HEK293 (cell line): ENCODE results near the gene MTUS2.

Experiments
- CTCF ChIA-PET: fragments of 350-600 bp; formaldehyde crosslinking; extraction: SDS; loops from one replicate; lab custom pipeline; 2021; ENCODE audit warnings: antibody characterized with exemption; lab: Yijun Ruan, JAX
- POLR2A ChIA-PET: fragments of 300-600 bp; formaldehyde crosslinking; extraction: SDS; loops from one replicate; lab custom pipeline; 2020; ENCODE audit warnings: antibody characterized with exemption, inconsistent platforms; lab: Yijun Ruan, JAX
- H3K27ac ChIP-seq: fragments of 200-500 bp; sonication (Bioruptor generic); 2 replicates; pipeline ENCODE4 v1.5.1; 2014; ENCODE audit warnings: low read depth, low read length, control low read depth, inconsistent platforms; ENCODE audit errors: extremely low read depth
- H3K36me3 ChIP-seq, 2 experiments: fragments of 200-500 bp in 1 of 2; sonication (Bioruptor generic) in 1 of 2; 1 replicate in 1 of 2; 2 replicates in 1 of 2; pipeline ENCODE4 v1.5.1; 2014 to 2017; ENCODE audit warnings: inconsistent platforms in 2 of 2, low read length in 2 of 2; ENCODE audit not compliant: control insufficient read depth in 2 of 2, insufficient read depth in 1 of 2
- H3K4me1 ChIP-seq: fragments of 200-500 bp; sonication (Bioruptor generic); 2 replicates; pipeline ENCODE4 v1.5.1; 2014; ENCODE audit warnings: mild to moderate bottlenecking, low read length, inconsistent platforms; ENCODE audit not compliant: control insufficient read depth, insufficient read depth
- H3K4me3 ChIP-seq: 2 replicates; pipeline ENCODE4 v1.5.1; 2011; ENCODE audit warnings: low read depth, mild to moderate bottlenecking, control low read depth, low read length, moderate library complexity
- H3K9me3 ChIP-seq: fragments of 200-500 bp; sonication (Bioruptor generic); 2 replicates; pipeline ENCODE4 v1.5.1; 2014; ENCODE audit warnings: low read depth, low read length, inconsistent platforms; ENCODE audit not compliant: control insufficient read depth, insufficient read depth
- GLIS1 ChIP-seq: fragments of 450-650 bp; formaldehyde crosslinking; IDR thresholded peaks from 2 replicates; pipeline ENCODE4 v1.5.1; 2016; ENCODE audit warnings: missing biosample characterization, missing genetic modification characterization
- GLIS2 ChIP-seq: fragments of 450-650 bp; formaldehyde crosslinking; IDR thresholded peaks from 2 replicates; pipeline ENCODE4 v1.5.1; 2016; ENCODE audit warnings: missing biosample characterization, missing genetic modification characterization
- SP3 ChIP-seq: fragments of 450-650 bp; formaldehyde crosslinking; IDR thresholded peaks from 2 replicates; pipeline ENCODE4 v1.5.1; 2016; ENCODE audit warnings: missing biosample characterization, missing genetic modification characterization
- TCF7L2 ChIP-seq: IDR thresholded peaks from 2 replicates; pipeline ENCODE4 v1.6.1; 2011; ENCODE audit warnings: low read depth, mild to moderate bottlenecking, inconsistent platforms, low read length, moderate library complexity, borderline replicate concordance
- TRIM28 ChIP-seq: IDR thresholded peaks from 2 replicates; pipeline ENCODE4 v1.6.1; 2011; ENCODE audit warnings: low read length, control low read depth, borderline replicate concordance
- ZFP37 ChIP-seq: fragments of 450-650 bp; formaldehyde crosslinking; IDR thresholded peaks from 2 replicates; pipeline ENCODE4 v1.5.1; 2016; ENCODE audit warnings: missing biosample characterization, missing genetic modification characterization
- ZFP69B ChIP-seq: fragments of 450-650 bp; formaldehyde crosslinking; IDR thresholded peaks from 2 replicates; pipeline ENCODE4 v1.5.1; 2016; ENCODE audit warnings: missing biosample characterization, missing genetic modification characterization
- ZNF138 ChIP-seq: fragments of 450-650 bp; formaldehyde crosslinking; IDR thresholded peaks from 2 replicates; pipeline ENCODE4 v1.5.1; 2016; ENCODE audit warnings: missing biosample characterization, missing genetic modification characterization, borderline replicate concordance
- ZNF140 ChIP-seq: fragments of 450-650 bp; formaldehyde crosslinking; IDR thresholded peaks from 2 replicates; pipeline ENCODE4 v1.5.1; 2016; ENCODE audit warnings: missing biosample characterization, missing genetic modification characterization
- ZNF146 ChIP-seq: fragments of 450-650 bp; formaldehyde crosslinking; IDR thresholded peaks from 2 replicates; pipeline ENCODE4 v1.5.1; 2016; ENCODE audit warnings: missing biosample characterization, missing genetic modification characterization
- ZNF155 ChIP-seq: fragments of 450-650 bp; formaldehyde crosslinking; IDR thresholded peaks from 2 replicates; pipeline ENCODE4 v1.5.1; 2016; ENCODE audit warnings: missing biosample characterization, missing genetic modification characterization
- ZNF239 ChIP-seq: fragments of 450-650 bp; formaldehyde crosslinking; IDR thresholded peaks from 2 replicates; pipeline ENCODE4 v1.5.1; 2016; ENCODE audit warnings: missing biosample characterization, missing genetic modification characterization
- ZNF248 ChIP-seq: fragments of 450-650 bp; formaldehyde crosslinking; IDR thresholded peaks from 2 replicates; pipeline ENCODE4 v1.5.1; 2017; ENCODE audit warnings: missing biosample characterization, missing genetic modification characterization
- ZNF266 ChIP-seq: fragments of 450-650 bp; formaldehyde crosslinking; IDR thresholded peaks from 2 replicates; pipeline ENCODE4 v1.5.1; 2016; ENCODE audit warnings: missing biosample characterization, missing genetic modification characterization, low read depth
- ZNF311 ChIP-seq: fragments of 450-650 bp; formaldehyde crosslinking; IDR thresholded peaks from 2 replicates; pipeline ENCODE4 v1.5.1; 2017; ENCODE audit warnings: missing biosample characterization, missing genetic modification characterization, borderline replicate concordance
- ZNF416 ChIP-seq: fragments of 450-650 bp; formaldehyde crosslinking; IDR thresholded peaks from 2 replicates; pipeline ENCODE4 v1.5.1; 2016; ENCODE audit warnings: missing biosample characterization, missing genetic modification characterization
- ZNF423 ChIP-seq: fragments of 450-650 bp; formaldehyde crosslinking; IDR thresholded peaks from 2 replicates; pipeline ENCODE4 v1.5.1; 2016; ENCODE audit warnings: missing biosample characterization, missing genetic modification characterization
- ZNF510 ChIP-seq: fragments of 450-650 bp; formaldehyde crosslinking; IDR thresholded peaks from 2 replicates; pipeline ENCODE4 v1.5.1; 2018; ENCODE audit warnings: mild to moderate bottlenecking, missing genetic modification characterization, missing biosample characterization; ENCODE audit not compliant: insufficient replicate concordance
- ZNF596 ChIP-seq: fragments of 450-650 bp; IDR thresholded peaks from 2 replicates; pipeline ENCODE4 v1.5.0; 2018; ENCODE audit warnings: missing biosample characterization, mild to moderate bottlenecking, missing genetic modification characterization, moderate library complexity
- ZNF785 ChIP-seq: fragments of 450-650 bp; formaldehyde crosslinking; IDR thresholded peaks from 2 replicates; pipeline ENCODE4 v1.5.1; 2016; ENCODE audit warnings: missing biosample characterization, missing genetic modification characterization
- TF ChIP-seq, protein P1 (sequence below): fragments of 450-650 bp; formaldehyde crosslinking; IDR thresholded peaks from 2 replicates; pipeline ENCODE4 v1.5.1; 2016; ENCODE audit warnings: missing biosample characterization, missing genetic modification characterization
- TF ChIP-seq, protein P2 (sequence below): fragments of 450-650 bp; formaldehyde crosslinking; IDR thresholded peaks from 2 replicates; pipeline ENCODE4 v1.5.1; 2016; ENCODE audit warnings: missing biosample characterization, missing genetic modification characterization, borderline replicate concordance
- TF ChIP-seq, protein P3 (sequence below): fragments of 450-650 bp; formaldehyde crosslinking; IDR thresholded peaks from 2 replicates; pipeline ENCODE4 v1.5.1; 2017; ENCODE audit warnings: missing biosample characterization, missing genetic modification characterization
- TF ChIP-seq, protein P4 (sequence below): fragments of 450-650 bp; formaldehyde crosslinking; IDR thresholded peaks from 2 replicates; pipeline ENCODE4 v1.5.1; 2017; ENCODE audit warnings: missing biosample characterization, missing genetic modification characterization
- TF ChIP-seq, protein P5 (sequence below): fragments of 450-650 bp; formaldehyde crosslinking; IDR thresholded peaks from 2 replicates; pipeline ENCODE4 v1.5.1; 2016; ENCODE audit warnings: missing biosample characterization, missing genetic modification characterization

The MTUS2 gene

DNA sequence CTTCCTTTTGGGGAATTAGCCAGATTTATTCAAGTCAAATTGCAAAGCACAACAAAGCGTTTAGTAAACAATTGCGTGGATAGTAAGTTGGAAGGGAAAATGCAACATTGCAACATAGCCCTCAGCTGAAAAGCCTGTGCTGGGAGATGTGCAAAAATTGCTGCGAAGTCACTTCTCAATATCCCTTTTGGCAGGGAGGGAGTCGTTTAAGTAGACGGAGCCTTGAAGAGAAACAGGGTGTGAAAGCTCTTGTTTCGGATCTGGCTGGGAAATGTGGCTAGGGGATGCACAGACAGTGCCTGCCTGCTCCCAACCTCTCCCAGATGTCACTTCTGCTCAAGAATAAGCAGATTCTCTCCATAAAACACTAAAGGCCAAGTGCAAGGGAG is 718.5 kb downstream of the MTUS2 start:
- Histone ChIP-seq H3K4me3 (no peak overlapping the region), H3K36me3 (peaks cover 0 to 37% of the 10 kb centered on the region in 2 experiments; a peak in 1 of 3 replicates), H3K4me1 (no peaks in the 10 kb centered on the region; the same call in 1 of the 2 replicates), H3K27ac (no peak overlapping the region), H3K9me3 (no peaks in the 10 kb centered on the region)
- ChIA-PET CTCF (no interaction called here), POLR2A (no interaction called here)
- TF ChIP-seq ZNF138 (tag by site-specific recombination) (no peak), ZNF248 (tag by site-specific recombination) (no peak), GLIS1 (no peak), ZNF140 (tag by site-specific recombination) (no peak), ZNF596 (tag by site-specific recombination) (no peak), SP3 (tag by site-specific recombination) (no peak), ZNF311 (tag by site-specific recombination) (no peak), ZNF423 (no peak)
- TF ChIP-seq, protein P1, sequence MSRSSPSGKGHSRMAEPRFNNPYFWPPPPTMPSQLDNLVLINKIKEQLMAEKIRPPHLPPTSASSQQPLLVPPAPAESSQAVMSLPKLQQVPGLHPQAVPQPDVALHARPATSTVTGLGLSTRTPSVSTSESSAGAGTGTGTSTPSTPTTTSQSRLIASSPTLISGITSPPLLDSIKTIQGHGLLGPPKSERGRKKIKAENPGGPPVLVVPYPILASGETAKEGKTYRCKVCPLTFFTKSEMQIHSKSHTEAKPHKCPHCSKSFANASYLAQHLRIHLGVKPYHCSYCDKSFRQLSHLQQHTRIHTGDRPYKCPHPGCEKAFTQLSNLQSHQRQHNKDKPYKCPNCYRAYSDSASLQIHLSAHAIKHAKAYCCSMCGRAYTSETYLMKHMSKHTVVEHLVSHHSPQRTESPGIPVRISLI (tag by site-specific recombination) = no peak
- TF ChIP-seq, protein P2, sequence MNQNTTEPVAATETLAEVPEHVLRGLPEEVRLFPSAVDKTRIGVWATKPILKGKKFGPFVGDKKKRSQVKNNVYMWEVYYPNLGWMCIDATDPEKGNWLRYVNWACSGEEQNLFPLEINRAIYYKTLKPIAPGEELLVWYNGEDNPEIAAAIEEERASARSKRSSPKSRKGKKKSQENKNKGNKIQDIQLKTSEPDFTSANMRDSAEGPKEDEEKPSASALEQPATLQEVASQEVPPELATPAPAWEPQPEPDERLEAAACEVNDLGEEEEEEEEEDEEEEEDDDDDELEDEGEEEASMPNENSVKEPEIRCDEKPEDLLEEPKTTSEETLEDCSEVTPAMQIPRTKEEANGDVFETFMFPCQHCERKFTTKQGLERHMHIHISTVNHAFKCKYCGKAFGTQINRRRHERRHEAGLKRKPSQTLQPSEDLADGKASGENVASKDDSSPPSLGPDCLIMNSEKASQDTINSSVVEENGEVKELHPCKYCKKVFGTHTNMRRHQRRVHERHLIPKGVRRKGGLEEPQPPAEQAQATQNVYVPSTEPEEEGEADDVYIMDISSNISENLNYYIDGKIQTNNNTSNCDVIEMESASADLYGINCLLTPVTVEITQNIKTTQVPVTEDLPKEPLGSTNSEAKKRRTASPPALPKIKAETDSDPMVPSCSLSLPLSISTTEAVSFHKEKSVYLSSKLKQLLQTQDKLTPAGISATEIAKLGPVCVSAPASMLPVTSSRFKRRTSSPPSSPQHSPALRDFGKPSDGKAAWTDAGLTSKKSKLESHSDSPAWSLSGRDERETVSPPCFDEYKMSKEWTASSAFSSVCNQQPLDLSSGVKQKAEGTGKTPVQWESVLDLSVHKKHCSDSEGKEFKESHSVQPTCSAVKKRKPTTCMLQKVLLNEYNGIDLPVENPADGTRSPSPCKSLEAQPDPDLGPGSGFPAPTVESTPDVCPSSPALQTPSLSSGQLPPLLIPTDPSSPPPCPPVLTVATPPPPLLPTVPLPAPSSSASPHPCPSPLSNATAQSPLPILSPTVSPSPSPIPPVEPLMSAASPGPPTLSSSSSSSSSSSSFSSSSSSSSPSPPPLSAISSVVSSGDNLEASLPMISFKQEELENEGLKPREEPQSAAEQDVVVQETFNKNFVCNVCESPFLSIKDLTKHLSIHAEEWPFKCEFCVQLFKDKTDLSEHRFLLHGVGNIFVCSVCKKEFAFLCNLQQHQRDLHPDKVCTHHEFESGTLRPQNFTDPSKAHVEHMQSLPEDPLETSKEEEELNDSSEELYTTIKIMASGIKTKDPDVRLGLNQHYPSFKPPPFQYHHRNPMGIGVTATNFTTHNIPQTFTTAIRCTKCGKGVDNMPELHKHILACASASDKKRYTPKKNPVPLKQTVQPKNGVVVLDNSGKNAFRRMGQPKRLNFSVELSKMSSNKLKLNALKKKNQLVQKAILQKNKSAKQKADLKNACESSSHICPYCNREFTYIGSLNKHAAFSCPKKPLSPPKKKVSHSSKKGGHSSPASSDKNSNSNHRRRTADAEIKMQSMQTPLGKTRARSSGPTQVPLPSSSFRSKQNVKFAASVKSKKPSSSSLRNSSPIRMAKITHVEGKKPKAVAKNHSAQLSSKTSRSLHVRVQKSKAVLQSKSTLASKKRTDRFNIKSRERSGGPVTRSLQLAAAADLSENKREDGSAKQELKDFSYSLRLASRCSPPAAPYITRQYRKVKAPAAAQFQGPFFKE = no peak
- TF ChIP-seq, protein P3, sequence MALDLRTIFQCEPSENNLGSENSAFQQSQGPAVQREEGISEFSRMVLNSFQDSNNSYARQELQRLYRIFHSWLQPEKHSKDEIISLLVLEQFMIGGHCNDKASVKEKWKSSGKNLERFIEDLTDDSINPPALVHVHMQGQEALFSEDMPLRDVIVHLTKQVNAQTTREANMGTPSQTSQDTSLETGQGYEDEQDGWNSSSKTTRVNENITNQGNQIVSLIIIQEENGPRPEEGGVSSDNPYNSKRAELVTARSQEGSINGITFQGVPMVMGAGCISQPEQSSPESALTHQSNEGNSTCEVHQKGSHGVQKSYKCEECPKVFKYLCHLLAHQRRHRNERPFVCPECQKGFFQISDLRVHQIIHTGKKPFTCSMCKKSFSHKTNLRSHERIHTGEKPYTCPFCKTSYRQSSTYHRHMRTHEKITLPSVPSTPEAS (tag by site-specific recombination) = no peak

DNA sequence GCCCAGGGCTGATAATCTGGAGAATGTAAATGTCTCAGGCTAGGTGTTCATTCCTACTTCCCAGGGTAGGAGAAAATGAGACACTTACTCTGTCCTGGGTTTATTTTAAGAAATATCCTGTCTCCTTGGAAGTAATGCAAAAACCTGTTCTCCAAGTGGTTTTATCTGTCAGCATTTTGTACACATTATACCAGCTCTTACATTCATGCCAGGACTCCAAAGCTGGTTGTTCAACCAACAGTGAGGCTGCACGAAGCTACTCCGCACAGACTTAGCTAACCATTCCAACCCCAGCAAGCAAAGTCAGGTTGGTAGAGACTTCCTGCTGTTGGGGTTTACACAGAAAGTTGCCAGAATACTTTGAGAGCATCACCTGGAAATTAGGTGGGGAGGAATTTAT is 719.7 kb downstream of the MTUS2 start:
- no peak overlapping the region for H3K4me3 ChIP-seq
- H3K9me3 ChIP-seq = no peaks in the 10 kb centered on the region
- H3K4me1 ChIP-seq = no peaks in the 10 kb centered on the region; the same call in 1 of the 2 replicates
- ChIA-PET POLR2A (no interaction called here), CTCF (no interaction called here)
- TF ChIP-seq TRIM28 = no peak
- TF ChIP-seq ZNF416 (tag by site-specific recombination) = no peak
- TF ChIP-seq ZFP37 (tag by site-specific recombination) = no peak
- no peak for TF ChIP-seq GLIS2
- no peak for TF ChIP-seq ZNF146
- TF ChIP-seq ZNF239 (tag by site-specific recombination) = no peak
- TF ChIP-seq ZFP69B (tag by site-specific recombination) = no peak
- TF ChIP-seq, protein P4, sequence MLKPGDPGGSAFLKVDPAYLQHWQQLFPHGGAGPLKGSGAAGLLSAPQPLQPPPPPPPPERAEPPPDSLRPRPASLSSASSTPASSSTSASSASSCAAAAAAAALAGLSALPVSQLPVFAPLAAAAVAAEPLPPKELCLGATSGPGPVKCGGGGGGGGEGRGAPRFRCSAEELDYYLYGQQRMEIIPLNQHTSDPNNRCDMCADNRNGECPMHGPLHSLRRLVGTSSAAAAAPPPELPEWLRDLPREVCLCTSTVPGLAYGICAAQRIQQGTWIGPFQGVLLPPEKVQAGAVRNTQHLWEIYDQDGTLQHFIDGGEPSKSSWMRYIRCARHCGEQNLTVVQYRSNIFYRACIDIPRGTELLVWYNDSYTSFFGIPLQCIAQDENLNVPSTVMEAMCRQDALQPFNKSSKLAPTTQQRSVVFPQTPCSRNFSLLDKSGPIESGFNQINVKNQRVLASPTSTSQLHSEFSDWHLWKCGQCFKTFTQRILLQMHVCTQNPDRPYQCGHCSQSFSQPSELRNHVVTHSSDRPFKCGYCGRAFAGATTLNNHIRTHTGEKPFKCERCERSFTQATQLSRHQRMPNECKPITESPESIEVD = no peak
- no peak for TF ChIP-seq ZNF155 (tag by site-specific recombination)
- TF ChIP-seq ZNF785 (tag by site-specific recombination) = no peak
- no peak for TF ChIP-seq ZNF266 (tag by site-specific recombination)
- TF ChIP-seq, protein P5, sequence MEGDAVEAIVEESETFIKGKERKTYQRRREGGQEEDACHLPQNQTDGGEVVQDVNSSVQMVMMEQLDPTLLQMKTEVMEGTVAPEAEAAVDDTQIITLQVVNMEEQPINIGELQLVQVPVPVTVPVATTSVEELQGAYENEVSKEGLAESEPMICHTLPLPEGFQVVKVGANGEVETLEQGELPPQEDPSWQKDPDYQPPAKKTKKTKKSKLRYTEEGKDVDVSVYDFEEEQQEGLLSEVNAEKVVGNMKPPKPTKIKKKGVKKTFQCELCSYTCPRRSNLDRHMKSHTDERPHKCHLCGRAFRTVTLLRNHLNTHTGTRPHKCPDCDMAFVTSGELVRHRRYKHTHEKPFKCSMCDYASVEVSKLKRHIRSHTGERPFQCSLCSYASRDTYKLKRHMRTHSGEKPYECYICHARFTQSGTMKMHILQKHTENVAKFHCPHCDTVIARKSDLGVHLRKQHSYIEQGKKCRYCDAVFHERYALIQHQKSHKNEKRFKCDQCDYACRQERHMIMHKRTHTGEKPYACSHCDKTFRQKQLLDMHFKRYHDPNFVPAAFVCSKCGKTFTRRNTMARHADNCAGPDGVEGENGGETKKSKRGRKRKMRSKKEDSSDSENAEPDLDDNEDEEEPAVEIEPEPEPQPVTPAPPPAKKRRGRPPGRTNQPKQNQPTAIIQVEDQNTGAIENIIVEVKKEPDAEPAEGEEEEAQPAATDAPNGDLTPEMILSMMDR (tag by site-specific recombination) = no peak
- TF ChIP-seq TCF7L2 = no peak
- TF ChIP-seq ZNF510 = no peak
- peaks cover 0 to 27% of the 10 kb centered on the region in 2 experiments; a peak in 1 of 3 replicates for H3K36me3 ChIP-seq
- no peak overlapping the region for H3K27ac ChIP-seq
